ENCODE data around the gene TRIM62.

The TRIM62 gene

GRCh38 chr1:33096363-33097005 lies 85.4 kb downstream of the TRIM62 start:
- DNase-seq: no peak
